ENCODE results near the gene TNFRSF12A.

TNFRSF12A gene

GRCh38 chr16:3030222-3031212, 10.3 kb downstream of the TNFRSF12A start:
- no peaks in the 10 kb centered on the region for H3K9me3 ChIP-seq
- TF ChIP-seq Cebpa-rat (IDR thresholded peaks at IDR 0.05): no peak
- peaks cover 21% of the 10 kb centered on the region for H3K36me3 ChIP-seq
- H3K4me1 ChIP-seq: peaks cover 36% of the 10 kb centered on the region
- H3K4me2 ChIP-seq: no peak overlapping the region
- peaks cover 78% of the 10 kb centered on the region for H4K20me1 ChIP-seq
- H3K27ac ChIP-seq: no peak overlapping the region
- H3K4me3 ChIP-seq: no peak overlapping the region
- peaks cover 73% of the 10 kb centered on the region for H3K27me3 ChIP-seq
- no peak overlapping the region for H3K9ac ChIP-seq

GRCh38 chr16:3032624-3033023, 12.5 kb downstream of the TNFRSF12A start:
- Histone ChIP-seq H3K4me3 (no peak overlapping the region), H3K27me3 (peaks cover 95% of the 10 kb centered on the region), H4K20me1 (peaks cover 68% of the 10 kb centered on the region), H3K4me1 (peaks cover 38% of the 10 kb centered on the region), H3K27ac (no peak overlapping the region), H3K9ac (no peak overlapping the region), H3K4me2 (no peak overlapping the region), H3K36me3 (no peaks in the 10 kb centered on the region), H3K9me3 (no peaks in the 10 kb centered on the region)
- no peak for TF ChIP-seq Cebpa-rat (IDR thresholded peaks at IDR 0.05)

- peaks cover 13% of the 10 kb centered on the region for H3K4me1 ChIP-seq
- no peaks in the 10 kb centered on the region for H3K36me3 ChIP-seq
- peaks cover 52% of the 10 kb centered on the region for H4K20me1 ChIP-seq
- H3K9ac ChIP-seq: no peak overlapping the region
- peaks cover 100% of the 10 kb centered on the region for H3K27me3 ChIP-seq
- no peak overlapping the region for H3K27ac ChIP-seq
- TF ChIP-seq Cebpa-rat (IDR thresholded peaks at IDR 0.05): no peak
- H3K9me3 ChIP-seq: no peaks in the 10 kb centered on the region
- H3K4me2 ChIP-seq: peak overlapping the region; percentile 61
- H3K4me3 ChIP-seq: no peak overlapping the region
Measured at GRCh38 chr16:3035289-3035971, 15.3 kb downstream of the TNFRSF12A start.

- H3K4me2 ChIP-seq: peak overlapping the region; percentile 61
- peak overlapping the region; percentile 31; the same call in 1 of the 2 replicates for H3K4me3 ChIP-seq
- H3K27ac ChIP-seq: no peak overlapping the region
- TF ChIP-seq Cebpa-rat (IDR thresholded peaks at IDR 0.05): no peak
- H3K9ac ChIP-seq: no peak overlapping the region
- peaks cover 45% of the 10 kb centered on the region for H4K20me1 ChIP-seq
- peaks cover 13% of the 10 kb centered on the region for H3K4me1 ChIP-seq
- H3K36me3 ChIP-seq: no peaks in the 10 kb centered on the region
- H3K9me3 ChIP-seq: no peaks in the 10 kb centered on the region
- H3K27me3 ChIP-seq: peaks cover 100% of the 10 kb centered on the region
Measured at GRCh38 chr16:3035972-3036725, 16.0 kb downstream of the TNFRSF12A start.

- Histone ChIP-seq H3K4me3 (peak within 1 kb of the TSS; percentile 31; the same call in 1 of the 2 replicates), H3K27ac (no peak within 1 kb of the TSS), H4K20me1 (peaks cover 41% of the 10 kb centered on the region), H3K36me3 (no peaks in the 10 kb centered on the region), H3K4me1 (peaks cover 13% of the 10 kb centered on the region), H3K27me3 (peaks cover 100% of the 10 kb centered on the region), H3K4me2 (peak within 1 kb of the TSS; percentile 61), H3K9me3 (no peaks in the 10 kb centered on the region), H3K9ac (no peak within 1 kb of the TSS)
- no peak for TF ChIP-seq Cebpa-rat (IDR thresholded peaks at IDR 0.05)
Measured at GRCh38 chr16:3036726-3037315, 16.7 kb downstream of the TNFRSF12A start, which contains the start of gene BICDL2. Gene BICDL2 (minus strand): TSS chr16:3036944. CDS start chr16:3035496, 1,448 bp downstream.

GRCh38 chr16:3038256-3038655, 18.1 kb downstream of the TNFRSF12A start:
- H3K9ac ChIP-seq: no peak overlapping the region
- no peak overlapping the region for H3K27ac ChIP-seq
- no peaks in the 10 kb centered on the region for H3K36me3 ChIP-seq
- peaks cover 32% of the 10 kb centered on the region for H4K20me1 ChIP-seq
- no peak for TF ChIP-seq Cebpa-rat (IDR thresholded peaks at IDR 0.05)
- no peaks in the 10 kb centered on the region for H3K9me3 ChIP-seq
- H3K4me2 ChIP-seq: no peak overlapping the region
- H3K27me3 ChIP-seq: peaks cover 100% of the 10 kb centered on the region
- H3K4me3 ChIP-seq: no peak overlapping the region
- H3K4me1 ChIP-seq: peaks cover 13% of the 10 kb centered on the region

- no peak overlapping the region for H3K27ac ChIP-seq
- peaks cover 100% of the 10 kb centered on the region for H3K27me3 ChIP-seq
- H3K9me3 ChIP-seq: no peaks in the 10 kb centered on the region
- H3K4me2 ChIP-seq: no peak overlapping the region
- H3K9ac ChIP-seq: no peak overlapping the region
- no peak for TF ChIP-seq Cebpa-rat (IDR thresholded peaks at IDR 0.05)
- no peak overlapping the region for H3K4me3 ChIP-seq
- peaks cover 32% of the 10 kb centered on the region for H4K20me1 ChIP-seq
- H3K36me3 ChIP-seq: no peaks in the 10 kb centered on the region
- peaks cover 13% of the 10 kb centered on the region for H3K4me1 ChIP-seq
Measured at GRCh38 chr16:3038896-3039295, 18.7 kb downstream of the TNFRSF12A start.

GRCh38 chr16:3042376-3042775, 22.2 kb downstream of the TNFRSF12A start:
- Histone ChIP-seq H3K36me3 (no peaks in the 10 kb centered on the region), H3K4me1 (peaks cover 20% of the 10 kb centered on the region), H3K9me3 (no peaks in the 10 kb centered on the region; the same call in 1 of the 2 replicates), H3K4me3 (no peak overlapping the region), H3K9ac (no peak overlapping the region), H3K4me2 (no peak overlapping the region), H3K27ac (no peak overlapping the region), H3K27me3 (peaks cover 100% of the 10 kb centered on the region), H4K20me1 (peaks cover 48% of the 10 kb centered on the region)
- TF ChIP-seq Cebpa-rat (IDR thresholded peaks at IDR 0.05): no peak

GRCh38 chr16:3044708-3045107, 24.5 kb downstream of the TNFRSF12A start:
- Histone ChIP-seq H4K20me1 (peaks cover 56% of the 10 kb centered on the region), H3K27ac (no peak overlapping the region), H3K4me1 (peaks cover 22% of the 10 kb centered on the region), H3K9me3 (no peaks in the 10 kb centered on the region; the same call in 1 of the 2 replicates), H3K4me2 (peak overlapping the region; percentile 99; the same call in 1 of the 2 replicates), H3K4me3 (no peak overlapping the region), H3K36me3 (no peaks in the 10 kb centered on the region), H3K27me3 (peaks cover 100% of the 10 kb centered on the region), H3K9ac (no peak overlapping the region)
- TF ChIP-seq Cebpa-rat (IDR thresholded peaks at IDR 0.05): no peak
